GM12874 (cell line): ENCODE data around the gene TIMP1.

ENCODE experiments used
- CTCF ChIP-seq: IDR thresholded peaks from 2 replicates; pipeline ENCODE4 v1.5.1; 2011; ENCODE audit warnings: low read depth, mild to moderate bottlenecking, control low read depth, low read length, moderate library complexity; ENCODE audit not compliant: insufficient read depth

TIMP1 gene

DNA sequence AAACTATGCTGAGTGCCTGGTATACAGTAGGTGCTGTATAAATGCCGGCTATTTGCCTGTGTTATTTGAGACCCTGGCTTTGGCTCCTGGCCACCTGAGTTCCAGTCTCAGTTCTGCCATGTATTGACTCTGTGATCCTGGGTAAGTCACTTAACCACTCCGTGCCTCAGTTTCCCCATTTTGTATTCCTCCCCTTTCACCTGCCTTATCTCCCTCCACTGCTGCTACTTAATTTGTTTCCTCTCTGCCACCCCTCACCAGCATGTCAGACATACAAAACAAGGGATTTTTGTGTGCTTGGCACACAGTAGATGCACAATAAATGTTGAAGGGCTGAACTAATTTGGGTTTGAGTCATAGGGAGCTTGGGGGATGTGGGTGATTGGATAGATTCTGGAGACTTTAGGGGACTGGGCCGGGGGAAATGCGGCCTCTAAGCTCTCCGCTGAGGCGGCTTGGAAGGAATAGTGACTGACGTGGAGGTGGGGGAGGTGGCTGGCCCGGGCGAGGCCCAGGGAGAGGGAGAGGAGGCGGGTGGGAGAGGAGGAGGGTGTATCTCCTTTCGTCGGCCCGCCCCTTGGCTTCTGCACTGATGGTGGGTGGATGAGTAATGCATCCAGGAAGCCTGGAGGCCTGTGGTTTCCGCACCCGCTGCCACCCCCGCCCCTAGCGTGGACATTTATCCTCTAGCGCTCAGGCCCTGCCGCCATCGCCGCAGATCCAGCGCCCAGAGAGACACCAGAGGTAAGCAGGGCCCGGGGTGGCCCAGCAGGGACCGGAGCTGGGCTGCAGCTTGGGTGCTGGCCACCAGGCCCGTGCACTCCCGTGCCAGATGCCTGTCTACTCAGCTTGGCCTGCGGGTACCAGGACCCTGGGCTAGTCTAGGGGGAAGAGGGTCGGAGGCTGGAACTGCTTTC is at the start of gene TIMP1:
TIMP1 (plus strand) TSS at position 706 of the 917 bp plus-strand sequence. CDS start 980 bp downstream, outside the sequence.
- TF ChIP-seq CTCF = no peak

- no peak for TF ChIP-seq CTCF
Observed at GRCh38 chrX:47539860-47540259, 42.4 kb upstream of the TIMP1 start.

DNA sequence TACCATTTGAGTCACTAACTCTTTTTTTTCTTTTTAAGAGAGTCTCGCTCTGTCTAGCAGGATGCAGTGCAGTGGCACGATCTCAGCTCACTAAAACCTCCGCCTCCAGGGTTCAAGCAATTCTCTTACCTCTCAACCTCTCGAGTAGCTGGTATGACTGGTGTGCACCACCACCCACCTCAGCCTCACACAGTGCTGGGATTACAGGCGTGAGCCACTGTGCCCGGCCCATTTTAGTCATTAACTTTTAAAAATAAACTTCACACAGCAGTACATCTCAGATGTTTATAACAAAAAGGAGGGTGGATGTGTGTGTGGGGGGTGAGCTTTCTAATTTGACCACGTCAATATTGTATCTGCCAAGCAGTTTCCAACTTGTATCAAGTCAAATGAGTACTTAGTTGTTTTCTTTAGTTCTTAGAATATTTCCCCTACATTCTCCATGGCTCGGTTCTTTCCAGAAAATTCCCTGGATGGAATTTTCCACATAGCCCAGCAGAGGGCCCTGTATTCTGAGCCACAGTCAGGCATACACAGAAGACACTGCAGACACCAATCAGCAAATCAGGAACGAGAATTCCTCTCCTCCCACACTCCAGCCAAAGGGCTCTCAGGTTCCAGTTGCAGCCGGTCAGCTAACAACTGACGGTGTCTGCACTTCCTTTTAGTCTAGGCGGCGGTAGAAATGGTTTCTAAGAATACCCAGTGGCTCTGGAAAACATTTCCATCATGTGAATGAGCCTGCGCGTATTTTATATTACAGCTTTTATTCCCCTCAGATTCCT is 41.3 kb upstream of the TIMP1 start:
- no peak for TF ChIP-seq CTCF

DNA sequence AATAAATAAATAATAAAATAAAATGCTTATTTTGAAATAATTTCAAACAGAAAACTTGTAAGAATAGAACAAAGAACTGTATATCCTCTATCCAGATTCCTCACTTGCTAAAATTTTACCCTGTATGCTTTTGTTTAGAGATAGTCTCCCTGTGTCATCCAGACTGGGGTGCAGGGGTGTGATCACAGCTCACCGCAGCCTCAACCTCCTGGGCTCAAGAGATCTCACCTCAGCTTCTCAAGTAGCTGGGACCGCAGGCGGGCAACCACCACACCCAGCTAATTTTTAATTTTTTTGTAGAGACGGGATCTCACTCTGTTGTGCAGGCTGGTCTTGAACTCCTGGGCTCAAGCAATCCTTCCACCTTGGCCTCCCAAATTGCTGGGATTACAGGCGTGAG is 38.7 kb upstream of the TIMP1 start:
- TF ChIP-seq CTCF = no peak

DNA sequence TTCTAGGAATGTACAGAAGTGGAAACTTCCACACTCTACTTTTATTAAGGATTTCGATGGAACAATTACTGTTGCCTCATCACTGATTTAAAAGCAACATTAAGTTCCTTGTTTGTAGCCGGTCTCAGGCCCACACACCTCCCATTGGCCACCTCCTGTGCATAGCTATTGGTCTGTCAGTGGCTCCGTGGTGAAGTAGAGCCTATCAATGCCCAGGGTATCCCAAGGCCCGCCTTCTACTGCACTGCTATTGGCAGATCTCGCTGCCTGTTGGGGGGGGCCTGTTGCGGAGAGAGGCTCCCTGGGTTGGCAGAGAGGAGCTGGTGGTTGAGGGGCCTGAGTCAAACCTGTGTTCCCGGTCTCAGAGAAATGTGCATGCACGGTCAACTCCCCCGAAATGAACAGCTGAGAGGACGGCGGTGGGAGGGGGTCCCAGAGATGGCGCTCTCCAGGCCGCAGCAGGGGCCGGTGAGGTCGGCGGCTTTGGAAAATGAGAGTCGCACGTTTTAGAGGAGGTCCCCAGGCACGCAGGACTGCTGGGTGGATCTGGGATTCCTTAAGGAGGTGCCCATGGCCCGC is 26.1 kb upstream of the TIMP1 start:
- no peak for TF ChIP-seq CTCF

DNA sequence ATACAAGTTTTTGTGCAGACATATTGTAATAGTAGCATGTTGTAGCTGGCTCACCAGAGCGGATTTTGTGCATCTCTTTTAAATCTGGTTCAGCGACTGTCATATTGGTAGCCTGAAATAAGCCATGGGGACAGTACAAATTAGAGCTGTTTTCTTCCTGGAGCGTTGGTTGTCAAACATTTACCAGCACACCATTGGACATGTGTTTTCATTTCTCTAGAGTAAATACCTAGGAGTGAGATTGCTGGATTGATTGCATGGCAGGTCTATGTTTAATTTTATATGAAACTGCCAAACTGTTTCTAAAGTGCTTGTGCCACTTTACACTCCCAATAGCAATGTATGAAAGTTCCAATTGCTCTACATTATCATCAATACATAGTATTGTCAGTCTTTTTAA is 23.8 kb upstream of the TIMP1 start:
- TF ChIP-seq CTCF = no peak
